GM23248 (cell line): ENCODE measurements around the gene IRF2BP2.

Experiments
- EZH2 ChIP-seq: fragments of 200-600 bp; sonication (generic); IDR thresholded peaks from 2 replicates; pipeline ENCODE4 v1.6.1; 2018; ENCODE audit warnings: antibody characterized with exemption, mild to moderate bottlenecking; ENCODE audit not compliant: insufficient read depth, poor library complexity, severe bottlenecking
- EZH2phosphoT487 ChIP-seq: fragments of 200-600 bp; sonication (generic); IDR thresholded peaks from 2 replicates; pipeline ENCODE4 v1.6.1; 2018; ENCODE audit warnings: antibody characterized with exemption, moderate library complexity, mild to moderate bottlenecking, low read depth; ENCODE audit not compliant: insufficient read depth

GRCh38 chr1:234578735-234579134 lies 31.2 kb downstream of the IRF2BP2 start:
- TF ChIP-seq EZH2 = no peak
- TF ChIP-seq EZH2phosphoT487 = no peak
